IMR-90 (cell line): Measurements from ENCODE around the gene ZKSCAN4. TPM values are rescaled to one million over a fixed set of nuclear protein-coding genes. Genes with fewer than 3 reads are reported as not detected.
A peak's percentile ranks its signal among the peaks of the same experiment; 100 is the strongest.

ENCODE experiments used
- ATAC-seq: fragments of 200-7000 bp; cut with Tn5 transposase; 2 replicates; pipeline ENCODE4 v1.9.1; 2020; ENCODE audit warnings: low read depth, mild to moderate bottlenecking, moderate library complexity
- BruUV-seq: library from RNA; stranded (reverse); fragments of 400-500 nt; replicated peaks from 2 replicates; lab custom pipeline; 2021; lab: Mats Ljungman, UMichigan
- CTCF ChIA-PET: fragments of 300-600 bp; formaldehyde crosslinking; extraction: SDS; loops from one replicate; lab custom pipeline; 2021; ENCODE audit warnings: antibody characterized with exemption; lab: Yijun Ruan, JAX
- POLR2A ChIA-PET: fragments of 300-600 bp; sonication (Branson Sonifier 250); formaldehyde crosslinking; loops from one replicate; lab custom pipeline; 2022; ENCODE audit warnings: antibody characterized with exemption; ENCODE audit not compliant: unreplicated experiment; lab: Charles Lee
- DNase-seq: peaks from one replicate; pipeline ENCODE4 v3.0.0; 2013
- H2AFZ ChIP-seq: replicated peaks from 2 replicates; pipeline ENCODE3; 2013; ENCODE audit warnings: low read length, mild to moderate bottlenecking; ENCODE audit not compliant: poor library complexity
- H2AK5ac ChIP-seq: 2 replicates; pipeline ENCODE4 v1.6.1; 2013; ENCODE audit warnings: low read depth, low read length, inconsistent platforms
- H2AK9ac ChIP-seq: replicated peaks from 2 replicates; pipeline ENCODE3; 2013; ENCODE audit warnings: mild to moderate bottlenecking, low read depth, low read length, moderate library complexity; ENCODE audit not compliant: poor library complexity
- H2BK120ac ChIP-seq: 2 replicates; pipeline ENCODE4 v1.6.1; 2013; ENCODE audit warnings: low read depth, low read length, inconsistent platforms
- H2BK15ac ChIP-seq: 3 replicates; pipeline ENCODE4 v1.6.1; 2013; ENCODE audit warnings: low read depth, low read length, inconsistent platforms
- H2BK20ac ChIP-seq: 2 replicates; pipeline ENCODE4 v1.6.1; 2013; ENCODE audit warnings: low read depth, mild to moderate bottlenecking, inconsistent platforms, low read length, moderate library complexity
- H2BK5ac ChIP-seq: 2 replicates; pipeline ENCODE4 v1.6.1; 2013; ENCODE audit warnings: mild to moderate bottlenecking, low read depth, low read length, inconsistent platforms; ENCODE audit not compliant: poor library complexity, severe bottlenecking
- H3K14ac ChIP-seq: replicated peaks from 2 replicates; pipeline ENCODE4 v1.6.1; 2013; ENCODE audit warnings: low read depth, low read length, inconsistent platforms
- H3K18ac ChIP-seq: 2 replicates; pipeline ENCODE4 v1.6.1; 2013; ENCODE audit warnings: low read depth, low read length, control low read depth
- H3K23ac ChIP-seq: 2 replicates; pipeline ENCODE4 v1.6.1; 2013; ENCODE audit warnings: low read depth, low read length, inconsistent platforms
- H3K27ac ChIP-seq: 2 replicates; pipeline ENCODE4 v1.5.1; 2013; ENCODE audit warnings: mild to moderate bottlenecking, control low read depth, low read length; ENCODE audit not compliant: insufficient read depth
- H3K27me3 ChIP-seq: 2 replicates; pipeline ENCODE4 v1.6.1; 2013; ENCODE audit warnings: low read length; ENCODE audit not compliant: control insufficient read depth, insufficient read depth
- H3K36me3 ChIP-seq: 2 replicates; pipeline ENCODE4 v1.6.1; 2013; ENCODE audit warnings: low read length, mixed read lengths; ENCODE audit not compliant: control insufficient read depth, insufficient read depth
- H3K4ac ChIP-seq: 2 replicates; pipeline ENCODE4 v1.6.1; 2013; ENCODE audit warnings: low read depth, low read length, inconsistent platforms
- H3K4me1 ChIP-seq: 2 replicates; pipeline ENCODE4 v1.6.1; 2013; ENCODE audit warnings: low read length, mixed read lengths; ENCODE audit not compliant: control insufficient read depth, insufficient read depth
- H3K4me2 ChIP-seq: 2 replicates; pipeline ENCODE4 v1.6.1; 2013; ENCODE audit warnings: low read depth, mild to moderate bottlenecking, control low read depth, low read length, moderate library complexity
- H3K4me3 ChIP-seq: 2 replicates; pipeline ENCODE4 v1.5.1; 2013; ENCODE audit warnings: low read depth, mild to moderate bottlenecking, control low read depth, low read length, moderate library complexity; ENCODE audit not compliant: insufficient read depth
- H3K56ac ChIP-seq: 2 replicates; pipeline ENCODE4 v1.6.1; 2013; ENCODE audit warnings: low read length, inconsistent platforms; ENCODE audit not compliant: insufficient read depth; ENCODE audit errors: extremely low read depth
- H3K79me1 ChIP-seq, 2 experiments: 2 replicates each; pipeline ENCODE4 v1.6.1; 2013; ENCODE audit warnings: low read length in 2 of 2, inconsistent platforms in 1 of 2, low read depth in 1 of 2
- H3K9ac ChIP-seq: 2 replicates; pipeline ENCODE4 v1.6.1; 2013; ENCODE audit warnings: low read depth, low read length, control low read depth
- H3K9me1 ChIP-seq: 2 replicates; pipeline ENCODE4 v1.6.1; 2013; ENCODE audit warnings: low read length, inconsistent platforms; ENCODE audit not compliant: insufficient read depth
- H3K9me3 ChIP-seq: 2 replicates; pipeline ENCODE4 v1.6.1; 2013; ENCODE audit warnings: low read length; ENCODE audit not compliant: control insufficient read depth, insufficient read depth
- H4K20me1 ChIP-seq: 2 replicates; pipeline ENCODE4 v1.6.1; 2013; ENCODE audit warnings: low read length, inconsistent platforms; ENCODE audit not compliant: insufficient read depth
- H4K5ac ChIP-seq: 2 replicates; pipeline ENCODE4 v1.6.1; 2013; ENCODE audit warnings: mild to moderate bottlenecking, low read depth, low read length, control low read depth
- H4K8ac ChIP-seq, 2 experiments: 2 replicates each; pipeline ENCODE4 v1.6.1; 2013; ENCODE audit warnings: low read depth in 2 of 2, low read length in 2 of 2, control low read depth in 1 of 2, inconsistent platforms in 1 of 2
- H4K91ac ChIP-seq: 2 replicates; pipeline ENCODE4 v1.6.1; 2013; ENCODE audit warnings: low read depth, low read length, inconsistent platforms; ENCODE audit not compliant: insufficient read depth
- BHLHE40 ChIP-seq: fragments of 150-350 bp; IDR thresholded peaks from 2 replicates; pipeline ENCODE4 v1.6.1; 2016; ENCODE audit warnings: mild to moderate bottlenecking, low read depth, low read length
- CHD1 ChIP-seq: IDR thresholded peaks from 2 replicates; pipeline ENCODE4 v1.6.1; 2012; ENCODE audit warnings: low read depth, low read length, improper control_type of control experiment
- MAFK ChIP-seq: IDR thresholded peaks from 2 replicates; pipeline ENCODE4 v1.6.1; 2012; ENCODE audit warnings: low read depth, low read length, improper control_type of control experiment
- MAZ ChIP-seq: IDR thresholded peaks from 2 replicates; pipeline ENCODE4 v1.6.1; 2012; ENCODE audit warnings: low read depth, mild to moderate bottlenecking, low read length, improper control_type of control experiment, moderate library complexity, borderline replicate concordance
- MXI1 ChIP-seq: IDR thresholded peaks from 2 replicates; pipeline ENCODE4 v1.6.1; 2012; ENCODE audit warnings: low read depth, mild to moderate bottlenecking, low read length, moderate library complexity, borderline replicate concordance
- NFE2L2 ChIP-seq: fragments of 150-350 bp; IDR thresholded peaks from 2 replicates; pipeline ENCODE4 v1.6.1; 2016; ENCODE audit warnings: low read depth, mild to moderate bottlenecking, low read length
- POLR2A ChIP-seq: IDR thresholded peaks from 2 replicates; pipeline ENCODE4 v1.6.1; 2012; ENCODE audit warnings: mild to moderate bottlenecking, low read depth, low read length
- RCOR1 ChIP-seq: IDR thresholded peaks from 2 replicates; pipeline ENCODE4 v1.6.1; 2012; ENCODE audit warnings: mild to moderate bottlenecking, low read length, improper control_type of control experiment; ENCODE audit not compliant: insufficient replicate concordance
- RFX5 ChIP-seq: IDR thresholded peaks from 2 replicates; pipeline ENCODE4 v1.8.0; 2012; ENCODE audit warnings: low read depth, mild to moderate bottlenecking, low read length, moderate library complexity
- SMC3 ChIP-seq: fragments of 150-350 bp; IDR thresholded peaks from 2 replicates; pipeline ENCODE4 v1.6.1; 2016; ENCODE audit warnings: low read depth, mild to moderate bottlenecking, antibody characterized with exemption, low read length, moderate library complexity
- WGBS, 2 experiments: methylation state at CpG; one replicate each; pipeline versions ENCODE4 v1.1.5 to v1.1.7; 2013; ENCODE audit warnings: missing lambda C conversion rate in 2 of 2; ENCODE audit not compliant: insufficient read length in 1 of 2; ENCODE audit errors: extremely low coverage in 2 of 2; 5-methylcytosine and 5-hydroxymethylcytosine counted together
- dilution Hi-C: fragments of 300-500 bp; cut with HindIII; formaldehyde crosslinking; loops from one replicate; pipeline ENCODE4 v1.14.3; 2018; ENCODE audit warnings: low sequenced_read_pairs; ENCODE audit not compliant: unreplicated experiment
- in situ Hi-C: fragments of 300-500 bp; cut with MboI; formaldehyde crosslinking; loops from 3 replicates; pipeline ENCODE4 v1.14.3; 2019; ENCODE audit warnings: low sequenced_read_pairs, inconsistent platforms, mixed read lengths
- intact Hi-C: fragments of 100-400 bp; cut with micrococcal nuclease; formaldehyde crosslinking; loops from 2 replicates; pipeline ENCODE4 v1.10.0; 2022
- polyA plus RNA-seq, 3 experiments: library from polyadenylated mRNA; depleted of rRNA; stranded (reverse); fragments of >200 nt; gene quantifications; 2 replicates each; pipeline ENCODE4 v1.2.3, GENCODE V29; 2012; ENCODE audit warnings: low replicate concordance in 1 of 3
- total RNA-seq: library from RNA; depleted of rRNA; stranded (reverse); fragments of >200 nt; gene quantifications from 2 replicates; pipeline ENCODE4 v1.2.3, GENCODE V29; 2012
- TF ChIP-seq, protein P1 (sequence below): fragments of 150-350 bp; IDR thresholded peaks from 2 replicates; pipeline ENCODE4 v1.6.1; 2016; ENCODE audit warnings: low read depth, mild to moderate bottlenecking, low read length, moderate library complexity, borderline replicate concordance

ZKSCAN4 gene
- total and polyA plus RNA-seq, 2 of the 4 experiments (the other 2 are of a cell fraction): 2.4 to 5.7 TPM

DNA sequence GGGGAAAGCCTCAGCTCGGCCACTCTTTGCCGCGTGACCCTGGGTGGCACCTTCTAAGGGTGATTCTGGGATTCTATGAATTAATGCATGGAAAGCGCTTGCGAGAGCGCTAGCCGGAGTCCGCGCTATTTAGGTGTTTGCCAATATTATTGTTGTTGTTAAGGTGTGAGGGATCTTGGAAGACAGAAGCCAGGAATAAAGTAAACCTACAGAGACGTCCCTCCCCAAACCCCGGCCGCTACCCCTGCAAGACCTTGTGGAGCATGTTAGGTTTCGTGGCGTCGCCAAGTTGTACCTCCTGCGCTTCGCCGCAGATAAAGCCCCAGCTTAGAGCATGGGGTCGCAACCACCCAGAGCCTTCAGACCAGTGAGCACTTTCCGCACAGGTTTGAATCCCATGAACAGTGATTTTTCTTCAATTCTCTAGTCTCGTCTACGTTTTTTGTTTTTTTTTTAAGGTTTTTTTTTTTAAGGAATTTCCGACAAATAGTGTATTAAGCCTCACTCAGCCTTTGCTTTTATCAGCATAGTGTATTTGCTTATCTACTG is 43.9 kb downstream of the ZKSCAN4 start:
- intact Hi-C loops (loop anchor here (5.0 kb wide), 1 partner anchor 46 kb away; no protein-coding TSS in a partner anchor), in situ Hi-C loops (no loop called here), dilution Hi-C loops (no loop called here)
- no peak overlapping the region for H2BK15ac ChIP-seq
- no peak overlapping the region for H2BK5ac ChIP-seq
- H2BK120ac ChIP-seq: no peak overlapping the region
- peaks cover 3% of the 10 kb centered on the region for H3K9me3 ChIP-seq
- H3K4me2 ChIP-seq: peak overlapping the region; percentile 89
- H4K91ac ChIP-seq: no peak overlapping the region
- H3K14ac ChIP-seq: no peak overlapping the region; the same call in 1 of the 2 replicates
- 0% methylated on average over 5 of the region's 23 CpGs; no CpG with 5 or more reads in 1 of the 2 experiments for WGBS, 2 experiments
- no peaks in the 10 kb centered on the region for H3K9me1 ChIP-seq
- H4K8ac ChIP-seq: no peak overlapping the region
- TF ChIP-seq POLR2A: no peak
- no peak for TF ChIP-seq MAZ
- TF ChIP-seq SMC3: no peak
- no peak for TF ChIP-seq MAFK
- no peak for TF ChIP-seq RFX5
- TF ChIP-seq MXI1: no peak
- no peak for TF ChIP-seq NFE2L2
- TF ChIP-seq CHD1: no peak
- TF ChIP-seq, protein P1, sequence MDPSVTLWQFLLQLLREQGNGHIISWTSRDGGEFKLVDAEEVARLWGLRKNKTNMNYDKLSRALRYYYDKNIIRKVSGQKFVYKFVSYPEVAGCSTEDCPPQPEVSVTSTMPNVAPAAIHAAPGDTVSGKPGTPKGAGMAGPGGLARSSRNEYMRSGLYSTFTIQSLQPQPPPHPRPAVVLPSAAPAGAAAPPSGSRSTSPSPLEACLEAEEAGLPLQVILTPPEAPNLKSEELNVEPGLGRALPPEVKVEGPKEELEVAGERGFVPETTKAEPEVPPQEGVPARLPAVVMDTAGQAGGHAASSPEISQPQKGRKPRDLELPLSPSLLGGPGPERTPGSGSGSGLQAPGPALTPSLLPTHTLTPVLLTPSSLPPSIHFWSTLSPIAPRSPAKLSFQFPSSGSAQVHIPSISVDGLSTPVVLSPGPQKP: no peak
- TF ChIP-seq RCOR1: no peak
- TF ChIP-seq BHLHE40: no peak
- H3K4ac ChIP-seq: no peak overlapping the region
- peaks cover 39% of the 10 kb centered on the region for H3K27me3 ChIP-seq
- H2AFZ ChIP-seq: peak overlapping the region; percentile 89
- no peak overlapping the region for H3K27ac ChIP-seq
- no peak overlapping the region for H3K9ac ChIP-seq
- ChIA-PET CTCF (no interaction called here), POLR2A (interaction anchor here (0.5 to 0.9 kb wide), 2 partner anchors 10 to 16 kb away, joined by 3 to 5 read pairs; no protein-coding TSS in a partner anchor)
- no peak overlapping the region for H4K5ac ChIP-seq
- H3K79me1 ChIP-seq: no peaks in the 10 kb centered on the region
- H3K56ac ChIP-seq: no peak overlapping the region
- peak; percentile 2; the same call in 1 of the 2 replicates for ATAC-seq
- H3K23ac ChIP-seq: peak overlapping the region; percentile 54; the same call in 1 of the 2 replicates
- H2BK20ac ChIP-seq: no peak overlapping the region
- H2AK5ac ChIP-seq: no peak overlapping the region
- no peaks in the 10 kb centered on the region for H3K36me3 ChIP-seq
- H3K4me1 ChIP-seq: no peaks in the 10 kb centered on the region
- no peaks in the 10 kb centered on the region for H4K20me1 ChIP-seq
- no peak overlapping the region for H3K18ac ChIP-seq
- peak overlapping the region; percentile 48 for H3K4me3 ChIP-seq
- peak overlapping the region; percentile 42 for H2AK9ac ChIP-seq
- no peak for DNase-seq
- BruUV-seq: no TSS peak
